GM19463 (cell line): Measurements from ENCODE around the gene GMPR.
"Not testable (repeated sequence)": the region's sequence is repeated elsewhere in the genome, so short reads cannot be mapped to it uniquely, and the experiment has no call there.

Source experiments
- ATAC-seq: cut with Tn5 transposase; IDR thresholded peaks from one replicate; pipeline ENCODE4 v1.9.1; 2021; ENCODE audit warnings: mild to moderate bottlenecking, moderate library complexity; ENCODE audit not compliant: unreplicated experiment

GMPR gene

DNA sequence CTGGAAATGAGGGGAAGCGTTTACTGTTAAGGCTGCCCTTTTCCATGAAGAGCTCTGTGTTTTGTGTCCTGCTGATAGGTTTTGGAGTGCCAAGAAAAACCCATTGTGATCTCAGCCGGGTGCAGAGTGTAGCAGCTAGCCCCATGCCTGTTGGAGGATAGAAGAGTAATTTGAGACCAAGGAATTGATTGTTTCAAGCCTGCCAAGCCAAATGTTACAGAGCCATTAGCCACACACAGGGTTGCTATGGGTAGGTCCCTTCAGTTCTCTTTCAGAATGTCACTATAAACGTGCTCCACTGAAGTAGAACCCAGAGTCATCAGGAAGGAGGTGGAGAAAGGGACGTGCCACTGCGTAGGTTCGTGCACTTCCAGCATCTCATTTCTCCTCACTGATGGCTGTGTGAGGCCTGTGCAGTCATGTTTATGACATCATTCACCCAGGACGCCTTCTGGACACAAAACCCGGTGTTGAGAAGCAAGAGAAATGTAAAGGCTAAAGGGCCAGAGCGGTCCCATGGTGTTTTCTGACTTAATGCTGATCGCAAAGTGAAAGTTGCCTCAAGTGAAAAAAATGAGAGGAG, 6.6 kb downstream of the GMPR start:
- ATAC-seq, result no peak

DNA sequence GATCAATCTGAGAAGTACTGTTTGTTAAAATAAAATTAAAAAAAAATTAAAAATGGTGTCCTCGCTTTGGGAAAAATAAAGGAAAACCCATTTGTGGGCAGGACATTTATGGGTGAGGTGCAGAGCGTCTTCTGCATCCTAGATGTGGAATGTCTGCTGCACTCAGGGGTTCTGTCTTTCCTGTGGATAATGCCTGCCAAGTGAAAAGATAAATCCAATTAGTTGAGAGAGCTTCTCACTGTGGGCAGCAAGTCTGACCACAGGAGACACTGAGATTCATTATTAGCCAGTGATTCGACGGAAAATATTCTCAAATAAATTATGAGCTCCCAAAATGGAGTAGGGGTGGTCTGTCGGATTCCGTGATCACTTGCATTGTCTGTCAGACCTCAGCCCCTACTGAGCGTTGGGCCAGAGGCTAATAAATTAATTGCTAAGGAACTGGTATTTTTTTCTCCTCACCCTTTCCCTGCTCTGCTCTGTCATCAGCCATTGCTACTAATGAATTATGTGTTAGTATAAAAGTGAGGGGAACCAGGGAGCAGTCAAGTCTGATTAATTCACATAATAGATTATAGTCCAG, 10.0 kb downstream of the GMPR start:
- ATAC-seq, result no peak

DNA sequence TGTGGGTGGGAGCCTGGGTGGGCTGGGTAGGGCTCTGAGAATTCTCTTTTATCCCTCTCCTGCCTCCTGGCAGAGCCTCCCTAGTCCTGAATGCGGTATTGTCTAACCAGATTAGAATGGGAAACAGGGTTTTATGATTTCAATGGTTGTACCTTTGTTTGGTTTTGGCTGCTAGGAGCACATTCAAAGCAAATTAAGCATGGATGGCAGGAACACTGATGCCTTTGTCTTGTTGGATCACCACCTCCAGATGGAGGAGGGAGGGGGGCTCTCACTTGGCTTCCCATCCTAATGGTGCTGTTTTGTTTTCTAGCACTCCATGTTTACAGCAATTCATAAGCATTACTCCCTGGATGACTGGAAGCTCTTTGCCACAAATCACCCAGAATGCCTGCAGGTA, 11.6 kb downstream of the GMPR start:
- ATAC-seq, result no peak

DNA sequence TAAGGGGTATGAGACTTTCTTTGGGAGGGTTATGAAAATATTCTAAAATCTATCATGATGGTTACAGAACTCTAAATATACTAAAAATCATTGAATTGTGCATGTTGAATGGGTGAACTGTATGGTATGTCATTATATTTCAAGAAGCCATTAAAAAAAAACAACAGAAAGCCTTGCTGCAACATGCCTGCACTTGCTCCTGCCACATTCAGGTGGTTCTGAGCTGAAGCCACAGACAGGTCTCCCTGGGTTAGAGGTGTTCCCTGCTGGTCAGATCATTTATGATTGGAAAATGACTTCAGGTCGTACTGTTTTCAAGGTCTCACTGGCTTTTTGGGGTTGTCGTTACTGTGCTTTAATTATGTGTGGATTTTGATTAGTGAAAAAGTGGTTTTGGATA, 13.3 kb downstream of the GMPR start:
- no peak for ATAC-seq

DNA sequence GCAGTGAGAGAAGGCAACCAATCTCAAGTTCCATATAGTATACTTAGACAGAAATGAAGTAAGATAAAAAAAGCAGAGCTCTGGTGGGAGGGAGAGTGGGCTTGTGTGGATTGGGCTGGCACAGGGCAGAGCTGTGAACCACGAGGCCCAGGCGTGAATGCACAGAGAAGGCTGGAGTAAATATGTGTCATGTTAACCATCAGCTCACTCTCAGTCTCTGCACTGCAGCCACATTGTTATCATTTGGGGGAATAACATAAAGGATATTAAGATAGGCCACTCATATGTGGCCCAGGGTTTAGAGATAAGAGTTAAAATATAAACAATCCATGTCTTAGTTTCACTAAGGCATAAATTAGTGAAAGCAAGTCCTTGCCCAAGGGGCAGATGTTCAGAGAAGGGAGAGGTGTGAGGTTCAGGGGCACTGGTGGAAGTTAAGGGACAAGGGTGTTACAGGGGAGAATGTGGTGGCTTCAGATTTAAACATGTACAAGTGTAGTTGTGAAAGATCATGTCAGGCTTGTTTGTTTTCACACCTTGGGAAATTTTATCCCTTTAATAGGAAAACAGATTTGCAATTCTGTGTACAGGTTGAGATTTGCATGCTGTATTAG, 14.4 kb downstream of the GMPR start:
- no peak for ATAC-seq

DNA sequence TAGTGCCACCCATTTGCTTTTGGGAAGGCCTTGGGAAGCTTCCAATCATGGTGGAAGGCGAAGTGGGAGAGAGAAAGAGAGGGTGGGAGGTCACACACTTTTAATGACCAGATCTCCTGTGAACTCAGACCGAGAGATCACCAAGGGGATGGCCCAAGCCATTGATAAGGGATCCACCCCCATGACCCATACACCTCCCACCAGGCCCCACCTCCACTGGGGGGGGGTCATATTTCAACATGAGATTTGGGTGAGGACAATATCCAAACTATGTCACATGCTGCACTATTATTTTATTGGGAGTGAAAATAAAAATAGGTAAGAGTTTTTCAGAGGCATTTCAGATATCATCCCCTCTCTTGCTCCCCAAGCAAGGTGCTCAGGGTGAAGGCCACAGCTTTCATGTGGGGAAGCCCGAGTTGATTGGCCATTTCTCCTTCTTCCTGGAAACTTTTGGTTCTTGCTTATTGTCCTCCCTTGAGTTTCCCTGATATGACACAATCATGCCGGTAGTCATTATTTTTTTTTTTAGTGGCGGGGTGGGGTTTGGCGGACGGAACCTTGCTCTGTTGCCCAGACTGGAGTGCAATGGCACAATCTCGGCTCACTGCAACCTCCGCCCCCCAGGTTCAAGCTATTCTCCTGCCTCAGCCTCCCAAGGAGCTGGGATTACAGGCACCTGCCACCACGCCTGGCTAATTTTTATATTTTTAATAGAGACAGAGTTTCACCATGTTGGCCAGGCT, 15.2 kb downstream of the GMPR start:
- ATAC-seq, result no peak

DNA sequence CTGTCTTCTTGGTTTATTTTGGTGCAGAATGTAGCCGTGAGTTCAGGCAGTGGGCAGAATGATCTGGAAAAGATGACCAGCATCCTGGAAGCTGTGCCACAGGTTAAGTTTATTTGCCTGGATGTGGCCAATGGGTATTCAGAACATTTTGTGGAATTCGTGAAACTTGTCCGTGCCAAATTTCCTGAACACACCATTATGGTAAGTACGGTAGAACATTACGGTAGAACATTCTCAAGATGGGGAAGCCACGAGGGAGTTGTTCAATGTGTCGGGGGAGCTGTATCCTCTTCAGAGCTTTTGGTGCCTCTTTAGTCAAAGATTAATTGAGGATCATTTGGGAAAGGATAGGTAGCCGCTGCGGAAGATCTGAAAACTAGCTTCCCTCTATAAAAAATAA, 16.1 kb downstream of the GMPR start:
- ATAC-seq, result no peak

DNA sequence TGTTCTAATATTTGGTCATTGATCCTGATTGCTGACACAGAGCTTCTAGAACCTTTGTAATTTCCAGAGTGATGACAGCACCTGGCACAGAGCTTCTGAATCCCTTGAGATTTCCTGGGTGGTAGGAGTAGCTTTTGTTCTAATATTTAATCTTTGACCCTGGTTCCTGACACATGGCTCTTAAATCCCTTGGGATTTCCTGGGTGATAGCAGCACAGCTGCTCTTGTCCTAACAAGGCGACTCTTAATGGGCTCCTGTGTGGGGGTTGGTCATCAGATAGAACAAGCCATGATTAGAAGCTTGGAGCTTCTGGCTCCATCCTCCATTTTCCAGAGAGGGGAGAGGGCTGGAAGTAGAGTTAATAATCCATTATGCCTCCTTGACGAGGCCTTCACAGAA, 18.4 kb downstream of the GMPR start:
- no peak for ATAC-seq

DNA sequence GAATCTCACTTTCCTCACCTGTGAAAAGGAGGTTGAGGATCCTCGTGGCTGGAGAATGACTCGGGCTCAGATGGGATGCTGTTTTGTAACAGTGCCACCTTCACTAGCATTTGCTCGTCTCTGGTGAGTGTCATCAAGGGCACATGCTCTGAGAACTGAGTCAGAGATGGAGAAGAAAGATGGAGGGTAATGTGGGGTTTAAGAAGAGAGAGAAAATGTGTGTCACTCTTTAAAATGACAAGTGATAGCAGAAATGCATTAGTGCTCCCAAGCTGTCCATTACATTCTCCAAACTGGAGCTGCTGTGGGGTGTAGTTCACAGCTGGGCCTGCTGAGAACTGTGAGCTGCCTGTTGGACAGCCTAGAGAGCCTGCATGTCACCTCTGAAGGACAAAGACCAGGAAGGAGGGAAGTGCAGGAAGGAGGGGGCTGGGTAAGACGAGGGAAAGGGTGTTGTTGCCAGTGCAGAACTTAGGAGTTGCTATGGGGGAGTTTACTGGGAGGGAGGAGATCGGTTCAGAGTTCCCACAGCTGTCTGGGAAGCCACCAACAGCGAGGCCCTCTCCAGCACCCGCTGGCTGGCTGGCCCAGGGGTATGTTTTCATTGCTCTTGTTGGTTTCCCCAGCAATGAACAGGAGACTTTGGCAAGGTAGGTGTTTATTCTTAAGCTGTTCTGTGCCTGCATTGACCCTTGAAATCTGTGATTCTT, 19.8 kb downstream of the GMPR start:
- no peak for ATAC-seq

DNA sequence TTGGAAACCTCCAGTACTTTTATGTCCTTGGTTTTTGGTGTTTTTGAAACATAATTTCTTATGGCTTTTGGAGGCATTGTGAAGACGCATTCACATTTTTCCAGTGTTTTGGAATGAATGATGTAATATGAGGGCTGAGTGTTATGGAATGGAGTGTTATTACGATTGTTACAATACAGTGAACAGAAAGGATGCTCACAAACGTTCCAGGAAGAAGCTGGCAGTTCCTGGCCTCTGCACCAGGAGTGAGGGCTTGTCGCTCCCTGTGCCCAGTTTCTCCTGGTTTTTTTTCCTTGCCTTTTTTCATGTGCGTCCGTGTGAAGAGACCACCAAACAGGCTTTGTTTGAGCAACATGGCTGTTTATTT, 20.3 kb downstream of the GMPR start:
- ATAC-seq, result no peak

DNA sequence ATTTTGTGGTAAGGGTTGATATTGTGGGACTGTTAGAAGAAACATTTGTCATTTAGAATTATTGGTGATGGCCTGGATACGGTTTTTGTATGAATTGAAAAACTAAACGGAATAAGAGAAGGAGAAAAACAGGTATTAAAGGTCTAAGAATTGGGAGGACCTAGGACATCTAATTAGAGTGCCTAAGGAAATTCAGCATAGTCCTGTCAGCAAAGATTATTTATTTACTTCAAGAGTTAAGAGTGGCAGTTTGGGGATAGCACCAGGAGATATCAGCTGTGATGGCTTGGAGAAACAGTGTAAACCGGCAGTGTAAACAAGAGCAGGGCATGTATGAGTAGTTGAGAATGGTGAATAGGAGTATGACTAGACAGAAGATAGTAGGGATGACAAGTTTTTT, 21.2 kb downstream of the GMPR start:
- not testable (repeated sequence) for ATAC-seq

DNA sequence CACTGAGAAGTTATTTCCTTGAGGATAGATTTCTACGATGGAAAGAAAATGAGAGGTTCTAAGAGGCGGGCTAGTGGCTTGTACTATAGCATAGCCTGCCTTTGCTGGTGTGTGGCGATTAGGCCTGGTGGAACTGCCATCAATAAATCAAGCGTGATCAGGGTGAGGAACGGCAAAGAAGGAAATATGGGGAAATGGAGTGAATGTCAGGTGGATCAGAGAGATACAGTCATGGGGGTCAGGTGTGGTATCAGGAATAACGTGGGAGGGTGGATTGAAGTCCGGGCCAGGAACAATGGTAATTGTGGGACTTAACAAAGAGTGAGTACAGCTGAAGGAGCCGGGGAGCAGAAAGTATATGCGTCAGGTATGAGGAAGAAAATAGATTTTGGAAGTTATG, 22.2 kb downstream of the GMPR start:
- not testable (repeated sequence) for ATAC-seq

DNA sequence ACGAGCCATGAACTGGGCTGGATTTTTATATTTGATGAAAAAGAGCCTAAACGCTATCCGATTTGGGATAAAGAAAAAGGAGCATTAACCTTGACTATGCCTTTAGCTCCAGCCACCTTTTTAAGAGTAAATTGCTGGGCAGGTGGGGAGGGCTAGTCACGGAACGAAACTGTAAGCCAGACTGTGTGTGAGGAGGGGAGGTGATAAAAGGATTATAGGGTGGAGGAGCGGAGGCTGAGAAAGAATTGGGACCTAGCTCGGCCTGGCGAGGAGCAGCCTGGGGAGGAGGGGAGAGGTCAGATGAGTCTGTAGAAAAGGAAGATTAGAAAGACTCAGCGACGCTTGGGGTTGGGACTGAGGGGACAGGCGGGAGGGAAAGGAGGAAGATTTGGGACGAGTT, 24.4 kb downstream of the GMPR start:
- ATAC-seq, result not testable (repeated sequence)

DNA sequence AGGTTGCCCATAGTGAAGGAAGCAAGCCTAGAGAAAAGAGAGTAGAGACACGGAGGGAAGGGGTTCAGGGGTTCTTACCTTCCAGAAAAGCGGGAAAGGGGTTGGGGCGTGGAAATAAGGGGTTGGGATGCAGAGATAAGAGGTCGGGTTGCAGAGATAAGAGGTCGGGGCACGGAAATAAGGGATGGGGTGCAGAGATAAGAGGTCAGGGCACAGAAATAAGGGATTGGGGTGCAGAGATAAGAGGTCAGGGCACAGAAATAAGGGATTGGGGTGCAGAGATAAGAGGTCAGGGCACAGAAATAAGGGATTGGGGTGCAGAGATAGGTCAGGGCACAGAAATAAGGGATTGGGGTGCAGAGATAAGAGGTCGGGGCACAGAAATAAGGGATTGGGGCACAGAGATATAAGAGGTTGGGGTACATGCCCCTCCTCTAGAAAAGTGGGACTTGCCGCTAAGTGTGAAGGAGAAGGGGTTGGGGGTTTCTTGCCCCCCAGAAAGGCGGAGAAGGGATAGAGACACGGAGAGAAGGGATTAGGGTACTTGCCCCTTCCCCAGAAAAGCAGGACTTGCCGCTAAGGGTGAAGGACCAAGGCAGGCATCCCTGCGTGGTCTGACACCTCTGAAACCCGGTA, 25.2 kb downstream of the GMPR start:
- ATAC-seq, result not testable (repeated sequence)

DNA sequence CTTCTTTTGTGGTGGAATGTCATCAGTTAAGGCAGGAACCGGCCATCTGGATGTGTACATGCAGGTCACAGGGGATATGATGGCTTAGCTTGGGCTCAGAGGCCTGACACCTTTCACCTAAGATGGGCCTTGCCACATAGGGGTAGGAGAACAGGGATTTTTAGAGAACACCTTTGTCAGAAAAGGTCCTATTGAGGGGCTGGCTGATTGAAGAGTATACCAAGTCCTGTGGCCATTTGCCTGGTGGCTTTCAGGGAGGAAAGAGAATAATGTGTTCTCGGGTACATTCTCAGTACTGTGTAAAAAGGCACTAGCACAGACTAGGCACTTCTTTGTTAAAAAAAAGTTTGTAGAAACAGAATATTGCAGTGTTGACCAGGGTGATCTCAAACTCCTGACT, 26.4 kb downstream of the GMPR start:
- no peak for ATAC-seq

DNA sequence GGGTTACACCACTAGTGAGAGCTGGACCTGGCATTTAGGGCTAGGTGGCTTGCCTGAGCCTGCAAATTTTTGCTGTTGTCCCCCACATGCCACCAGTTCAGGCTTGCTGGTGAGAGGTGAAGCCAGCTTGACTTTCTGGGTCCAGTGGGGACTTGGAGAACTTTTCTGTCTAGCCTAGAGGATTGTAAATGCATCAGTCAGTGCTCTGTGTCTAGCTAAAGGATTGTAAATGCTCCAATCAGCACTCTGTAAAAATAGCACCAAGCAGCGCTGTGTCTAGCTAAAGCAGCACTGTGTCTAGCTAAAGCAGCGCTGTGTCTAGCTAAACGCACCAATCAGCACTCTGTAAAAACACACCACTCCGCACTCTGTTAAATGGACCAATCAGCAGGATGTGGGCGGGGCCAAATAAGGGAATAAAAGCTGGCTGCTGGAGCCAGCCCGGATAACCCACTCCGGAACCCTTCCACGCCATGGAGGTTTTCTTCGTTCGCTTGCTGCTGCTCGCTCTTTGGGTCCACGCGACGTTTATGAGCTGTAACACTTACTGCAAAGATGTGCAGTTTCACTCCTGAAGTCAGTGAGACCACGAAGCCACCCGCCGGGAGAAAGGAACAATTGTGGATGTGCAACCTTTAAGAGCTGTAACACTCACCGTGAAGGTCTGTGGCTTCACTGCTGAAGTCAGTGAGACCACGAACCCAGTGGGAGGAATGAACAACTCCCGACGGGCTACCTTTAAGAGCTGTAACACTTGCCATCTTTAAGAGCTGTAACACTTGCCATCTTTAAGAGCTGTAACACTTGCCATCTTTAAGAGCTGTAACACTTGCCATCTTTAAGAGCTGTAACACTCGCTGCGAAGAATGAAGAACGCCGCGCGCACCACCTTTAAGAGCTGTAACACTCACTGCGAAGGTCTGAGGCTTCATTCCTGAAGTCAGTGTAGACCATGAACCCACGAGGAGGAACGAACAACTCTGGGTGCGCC, 27.3 kb downstream of the GMPR start:
- no peak for ATAC-seq

DNA sequence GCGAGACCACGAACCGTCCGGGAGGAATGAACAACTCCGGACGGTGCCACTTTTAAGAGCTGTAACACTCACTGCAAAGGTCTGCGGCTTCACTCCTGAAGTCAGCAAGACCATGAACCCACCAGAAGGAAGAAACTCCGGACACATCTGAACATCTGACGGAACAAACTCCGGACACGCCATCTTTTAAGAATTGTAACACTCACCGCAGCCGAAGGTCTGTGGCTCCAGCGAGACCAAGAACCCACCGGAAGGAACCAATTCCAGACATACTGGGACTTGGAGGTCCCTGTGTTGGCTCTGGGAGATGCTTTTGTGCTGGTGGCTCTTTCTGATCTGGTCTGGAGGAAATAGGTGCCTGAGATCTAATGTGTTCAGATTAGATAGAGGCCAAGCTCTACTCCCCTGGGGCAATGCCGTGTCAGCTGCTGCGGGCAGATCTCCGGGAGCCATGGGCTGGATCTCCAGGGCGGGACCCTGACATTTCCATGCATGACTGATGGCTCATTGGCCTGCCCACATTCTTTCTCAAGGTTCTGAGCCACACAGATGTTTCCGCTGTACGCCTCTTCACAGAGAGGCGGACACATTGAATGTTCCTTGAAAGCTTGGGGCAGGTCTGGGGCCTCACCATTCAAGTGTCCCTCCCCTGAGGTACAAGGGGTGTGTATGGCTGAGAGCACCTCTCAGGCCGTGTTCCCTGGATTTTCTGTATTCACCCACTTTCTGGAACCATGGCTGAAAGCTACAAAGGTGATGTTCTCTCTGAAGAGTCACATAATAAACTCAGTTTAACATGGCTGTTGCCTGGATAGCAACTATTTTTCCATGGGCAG, 29.3 kb downstream of the GMPR start:
- no peak for ATAC-seq

DNA sequence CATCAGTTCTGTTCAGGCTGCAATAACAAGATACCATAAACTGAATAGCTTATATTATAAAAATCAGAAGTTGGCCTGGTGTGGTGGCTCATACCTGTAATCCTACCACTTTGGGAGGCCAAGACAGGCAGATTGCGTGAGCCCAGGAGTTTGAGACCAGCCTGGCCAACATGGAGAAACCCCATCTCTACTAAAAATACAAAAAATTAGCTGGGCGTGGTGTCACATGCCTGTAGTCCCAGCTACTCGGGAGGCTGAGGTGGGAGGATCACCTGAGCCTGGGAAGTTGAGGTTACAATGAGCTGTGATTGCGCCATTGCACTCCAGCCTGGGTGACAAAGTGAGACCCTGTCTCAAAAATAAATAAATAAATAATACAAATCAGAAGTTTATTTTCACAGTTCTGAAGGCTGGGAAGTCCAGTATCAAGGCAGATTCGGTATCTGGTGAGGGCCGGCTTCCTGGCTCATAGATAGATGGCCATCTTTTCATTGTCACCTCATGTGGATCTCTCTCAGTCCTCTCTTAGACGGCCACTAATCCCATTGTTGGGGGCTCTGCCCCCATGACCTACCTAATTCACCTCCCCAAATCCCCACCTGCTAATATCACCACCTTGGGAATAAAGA, 31.2 kb downstream of the GMPR start:
- ATAC-seq, result not testable (repeated sequence)
